GM21390 (cell line): ENCODE results near the gene LRRC25.
"Not testable (repeated sequence)": the region's sequence is repeated elsewhere in the genome, so short reads cannot be mapped to it uniquely, and the experiment has no call there.

Source experiments
- ATAC-seq: cut with Tn5 transposase; IDR thresholded peaks from one replicate; pipeline ENCODE4 v1.9.1; 2021; ENCODE audit not compliant: unreplicated experiment

The LRRC25 gene

DNA sequence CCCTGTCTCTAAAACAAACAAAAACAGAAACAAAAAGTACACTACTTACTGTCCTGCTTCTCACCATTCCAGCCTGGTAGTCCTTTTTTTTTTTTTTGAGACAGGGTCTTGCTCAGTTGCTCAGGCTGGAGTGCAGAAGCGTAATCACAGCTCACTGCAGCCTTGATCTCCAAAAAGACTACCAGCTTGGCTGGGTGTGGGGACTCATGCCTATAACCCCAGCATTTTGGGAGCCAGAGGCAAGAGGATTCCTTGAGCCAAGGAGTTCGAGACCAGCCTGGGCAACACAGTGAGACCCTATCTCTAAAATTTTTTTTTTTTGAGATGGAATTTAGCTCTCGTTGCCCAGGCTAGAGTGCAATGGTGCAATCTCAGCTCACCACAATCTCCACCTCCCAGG lies 16.6 kb downstream of the LRRC25 start:
- no peak for ATAC-seq

DNA sequence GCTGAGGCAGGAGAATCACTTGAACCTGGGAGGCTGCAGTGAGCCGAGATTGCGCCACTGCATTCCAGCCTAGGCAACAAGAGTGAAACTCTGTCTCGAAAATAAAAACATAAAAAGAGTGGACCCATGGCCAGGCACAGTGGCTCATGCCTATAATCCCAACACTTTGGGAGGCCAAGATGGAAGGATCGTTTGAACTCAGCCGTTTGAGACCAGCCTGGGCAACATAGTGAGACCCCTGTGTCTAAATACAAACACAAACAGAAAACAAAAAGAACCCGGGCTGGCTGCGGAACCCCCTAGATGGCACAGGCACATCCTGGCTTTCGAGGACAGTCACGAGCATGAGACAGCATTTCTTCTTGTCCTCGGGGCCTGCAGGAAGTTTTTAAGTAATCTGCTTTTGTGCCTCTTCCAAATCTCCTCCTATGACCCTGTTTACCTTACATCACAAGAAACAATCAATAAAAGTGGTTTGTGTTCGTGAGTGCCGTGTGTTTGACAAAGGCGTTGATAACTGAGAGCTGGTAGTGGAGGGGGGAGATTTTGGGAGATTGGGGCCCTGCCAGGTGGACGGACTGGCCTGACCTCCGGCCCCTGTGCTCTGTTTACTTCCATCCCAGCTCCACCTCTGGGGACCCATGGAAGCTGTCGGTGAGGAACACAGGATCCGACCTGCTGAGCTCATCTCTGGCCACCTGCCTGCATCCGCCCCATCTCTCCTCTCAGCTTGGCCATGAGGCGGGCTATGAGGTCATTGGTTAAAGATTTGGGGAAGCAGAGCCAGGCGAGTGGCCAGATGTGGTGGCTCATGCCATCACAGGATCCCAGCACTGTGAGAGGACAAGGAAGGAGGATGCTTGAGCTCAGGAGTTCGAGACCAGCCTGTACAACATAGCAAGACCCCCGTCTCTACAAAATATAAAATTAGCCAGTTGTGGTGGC lies 17.3 kb downstream of the LRRC25 start:
- ATAC-seq: no peak

DNA sequence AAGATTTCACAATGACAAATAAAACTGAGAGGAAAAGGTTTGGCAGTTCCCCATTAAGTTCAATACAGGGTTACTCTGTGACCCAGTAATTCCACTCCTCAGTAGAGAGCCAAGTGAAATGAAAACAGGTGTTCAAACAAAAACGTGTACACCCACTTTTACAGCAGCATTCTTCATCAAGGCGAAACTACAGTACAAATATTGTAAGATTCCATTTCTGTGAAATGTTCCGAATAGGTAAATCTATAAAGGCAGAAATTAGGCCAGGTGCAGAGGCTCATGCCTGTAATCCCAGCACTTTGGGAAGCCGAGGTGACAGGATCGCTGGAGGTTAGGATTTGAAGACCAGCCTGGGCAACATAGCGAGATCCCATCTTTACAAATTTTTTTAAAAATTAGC lies 20.4 kb downstream of the LRRC25 start:
- no peak for ATAC-seq

DNA sequence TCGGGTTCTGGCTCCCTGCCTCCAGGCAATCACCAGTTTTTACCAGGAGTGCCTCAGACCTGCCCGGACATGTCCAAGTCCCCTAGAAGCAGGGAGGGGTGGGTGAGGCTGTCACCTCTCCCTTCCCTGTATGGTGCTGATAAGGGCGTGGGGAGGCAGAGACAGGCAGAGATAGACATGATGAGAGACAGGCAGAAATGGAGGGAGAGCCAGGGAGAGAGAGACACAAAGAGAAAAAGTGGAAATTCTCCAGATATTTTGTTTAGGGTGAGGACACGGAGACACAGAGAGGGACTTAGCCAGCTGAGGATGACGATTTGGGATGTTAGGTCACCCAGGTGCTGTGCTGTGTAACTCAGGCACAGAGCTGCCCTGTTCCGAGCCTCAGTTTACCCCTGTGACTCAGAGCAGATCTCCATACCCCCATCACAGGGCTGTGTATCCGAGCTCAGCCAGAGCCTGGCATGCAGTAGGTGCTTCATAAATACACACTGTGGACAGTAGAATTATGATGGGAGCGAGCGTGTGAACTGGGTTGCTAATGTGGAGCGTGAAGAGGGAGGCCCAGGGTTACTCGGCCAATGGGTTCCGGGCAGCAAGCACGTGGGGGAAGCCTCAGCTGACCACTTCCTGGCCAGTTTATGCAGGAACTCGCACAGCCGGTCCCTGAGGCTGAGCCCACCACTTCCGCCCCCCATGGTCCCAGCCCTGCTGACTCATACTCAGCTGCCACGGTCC lies 23.4 kb downstream of the LRRC25 start:
- peak; percentile 66 for ATAC-seq

DNA sequence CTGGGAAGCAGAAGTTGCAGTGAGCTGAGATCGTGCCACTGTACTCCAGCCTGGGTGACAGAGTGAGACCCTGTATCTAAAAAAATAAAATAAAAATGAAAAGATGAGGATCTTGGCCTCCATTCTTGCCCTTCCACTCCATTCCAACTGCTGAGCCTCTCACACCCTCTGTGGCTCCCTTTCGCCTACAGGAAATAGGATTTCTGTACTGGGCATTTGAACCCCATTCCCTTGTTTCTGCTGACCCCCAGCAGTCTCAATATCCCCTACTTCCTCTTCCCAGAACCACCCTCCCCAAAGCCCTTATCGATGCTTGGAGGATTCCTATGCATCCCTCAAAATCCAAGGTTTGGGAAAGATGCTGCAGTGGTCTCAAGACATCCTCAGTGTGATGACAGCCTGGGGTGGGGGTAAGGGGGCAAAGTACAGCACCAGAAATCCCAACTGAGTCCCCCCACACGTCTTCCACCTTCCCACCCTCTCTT lies 24.0 kb downstream of the LRRC25 start:
- no peak for ATAC-seq

DNA sequence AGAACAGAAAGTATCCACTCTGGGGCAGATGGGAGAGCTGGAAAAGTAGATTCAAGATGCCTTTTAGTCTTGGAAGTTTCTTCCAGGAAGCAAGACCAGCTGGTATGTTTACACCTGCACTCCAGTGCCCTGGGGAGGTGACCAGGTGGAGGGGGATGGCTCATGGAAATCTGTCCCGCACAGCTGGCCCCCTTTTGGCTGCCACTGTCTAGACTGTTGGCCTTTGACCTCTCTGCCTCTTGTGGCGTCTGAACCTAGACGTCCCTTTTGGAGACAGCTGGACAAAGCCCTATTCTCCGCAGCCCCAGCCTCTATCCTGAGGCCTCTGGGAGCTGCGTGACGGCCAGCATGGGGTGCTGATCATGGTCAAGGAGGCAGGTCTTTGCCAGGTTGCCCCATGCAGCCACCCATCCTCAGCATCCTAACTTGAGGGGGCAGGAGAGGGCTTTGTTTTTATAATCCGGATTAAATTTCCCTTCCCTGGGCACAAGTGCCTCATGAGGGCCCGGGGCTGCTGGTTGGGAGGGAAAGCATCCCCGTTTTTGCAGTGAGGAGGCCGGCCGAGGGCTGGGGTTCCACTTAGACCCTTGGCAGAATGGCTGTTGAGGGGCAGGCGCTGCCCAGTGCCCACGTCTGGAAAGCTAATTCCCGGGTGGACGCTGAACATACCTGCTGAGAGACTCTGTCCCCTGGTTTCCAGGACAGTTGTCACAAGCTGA lies 28.8 kb downstream of the LRRC25 start:
- no peak for ATAC-seq

DNA sequence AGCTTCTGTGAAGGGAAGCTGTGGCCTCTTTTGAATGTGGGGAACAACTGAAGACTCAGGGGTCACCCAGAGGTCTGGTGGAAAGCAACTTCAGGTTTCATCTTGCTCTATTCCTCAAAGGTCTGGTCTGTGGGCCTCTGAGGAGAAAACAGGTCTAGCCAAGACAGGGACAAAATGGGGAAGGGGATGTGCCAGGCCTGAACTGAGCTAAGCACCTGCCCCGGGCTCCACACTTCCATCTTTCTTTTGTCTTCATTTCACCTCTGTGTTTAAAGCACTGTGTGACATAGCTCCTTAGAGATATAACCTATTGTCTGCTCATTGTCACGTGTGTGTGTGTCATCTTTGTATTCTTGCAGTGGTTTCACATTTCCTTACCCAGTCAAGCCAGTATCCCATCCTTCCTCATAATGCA lies 31.4 kb downstream of the LRRC25 start:
- ATAC-seq: no peak

DNA sequence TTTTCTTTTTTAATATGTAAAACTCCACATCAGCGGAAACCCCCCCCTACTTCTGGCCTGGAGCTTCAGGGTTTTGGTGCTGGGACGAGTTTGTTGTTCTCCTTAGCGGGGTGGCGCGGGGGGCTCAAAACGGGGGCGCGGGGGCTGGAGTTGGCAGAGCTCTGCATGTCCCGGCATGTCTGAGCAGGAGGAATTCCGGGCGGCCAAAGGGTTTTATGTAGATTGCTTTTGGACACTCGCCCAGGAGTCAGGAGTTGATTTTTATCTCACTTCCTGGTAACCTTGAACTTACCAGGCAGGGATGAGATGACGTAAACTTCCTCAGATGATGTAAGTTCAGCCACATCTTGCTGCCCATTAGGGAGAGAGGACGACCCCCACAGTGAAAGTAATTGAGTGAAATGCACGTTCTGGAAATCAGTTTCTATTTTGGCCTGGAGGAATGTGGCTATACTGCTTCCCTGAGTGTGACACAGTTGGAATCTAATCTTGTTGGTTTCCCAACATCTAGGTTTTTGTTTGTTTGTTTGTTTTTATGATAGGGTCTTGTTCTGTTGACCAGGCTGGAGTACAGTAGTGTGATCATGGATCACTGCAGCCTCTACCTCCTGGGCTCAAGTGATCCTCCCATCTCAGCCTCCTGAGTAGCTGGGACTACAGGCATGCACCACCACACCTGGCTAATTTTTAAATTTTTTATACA lies 32.4 kb downstream of the LRRC25 start:
- ATAC-seq: no peak

DNA sequence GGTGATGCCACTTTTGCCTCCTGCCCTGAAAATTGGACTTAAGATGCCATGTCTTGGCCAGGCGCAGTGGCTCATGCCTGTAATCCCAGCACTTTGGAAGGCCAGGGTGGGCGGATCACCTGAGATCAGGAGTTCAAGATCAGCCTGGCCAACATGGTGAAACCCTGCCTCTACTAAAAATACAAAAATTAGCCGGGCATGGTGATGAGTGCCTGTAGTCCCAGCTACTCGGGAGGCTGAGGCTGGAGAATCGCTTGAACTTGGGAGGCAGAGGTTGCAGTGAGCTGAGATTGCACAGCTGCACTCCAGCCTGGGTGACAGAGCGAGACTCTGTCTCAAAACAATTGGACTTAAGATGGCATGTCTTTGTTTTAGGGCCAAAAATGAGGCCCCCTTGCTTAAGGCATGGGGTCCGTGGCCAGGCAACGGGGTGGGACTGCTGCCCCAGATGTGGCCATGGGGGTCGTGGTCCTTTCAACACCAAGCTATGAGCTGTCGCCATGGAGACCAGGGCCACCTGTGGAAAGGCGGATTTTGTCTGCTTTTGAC lies 33.1 kb downstream of the LRRC25 start:
- not testable (repeated sequence) for ATAC-seq

DNA sequence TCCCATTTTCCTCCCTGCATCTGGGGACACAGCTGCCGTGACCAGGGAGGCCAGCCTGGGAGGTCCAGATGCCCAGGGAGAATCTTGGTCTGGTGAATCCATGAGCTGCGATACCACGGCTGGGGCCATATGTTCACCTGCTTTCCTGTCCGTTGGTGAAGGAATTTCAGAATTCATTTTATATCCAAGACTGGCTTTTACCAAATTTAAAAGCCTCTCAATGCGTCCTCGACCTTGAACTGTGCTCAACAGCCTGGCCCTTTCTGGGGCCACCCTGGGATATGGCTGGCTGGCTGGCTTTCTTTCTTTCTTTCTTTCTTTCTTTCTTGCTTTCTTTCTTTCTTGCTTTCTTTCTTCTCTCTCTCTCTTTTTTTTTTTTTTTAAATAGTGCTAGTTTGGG lies 33.6 kb downstream of the LRRC25 start:
- ATAC-seq: no peak

DNA sequence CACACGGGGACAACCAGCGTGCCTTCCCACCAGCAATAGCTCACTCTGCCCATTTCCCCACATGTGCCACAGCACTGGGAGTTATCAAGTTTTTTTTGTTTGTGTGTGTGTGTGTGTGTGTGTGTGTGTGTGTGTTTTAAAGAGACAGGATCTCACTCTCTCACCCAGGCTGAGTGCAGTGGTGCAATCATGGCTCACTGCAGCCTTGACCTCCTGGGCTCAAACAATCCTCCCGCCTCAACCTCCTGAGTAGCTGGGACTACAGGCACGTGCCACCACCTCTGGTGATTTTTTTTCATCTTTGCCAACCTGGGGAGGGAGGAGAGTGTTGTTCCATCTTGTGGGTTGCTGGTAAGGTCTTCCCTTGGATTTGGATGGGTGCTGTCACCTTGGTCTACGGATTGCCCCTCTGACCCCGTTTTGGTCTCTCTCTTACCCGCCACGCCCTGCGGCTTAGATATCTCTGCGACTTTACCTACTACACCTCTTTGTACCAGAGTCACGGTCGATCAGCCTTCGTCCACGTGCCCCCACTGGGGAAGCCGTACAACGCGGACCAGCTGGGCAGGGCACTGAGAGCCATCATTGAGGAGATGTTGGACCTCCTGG lies 34.4 kb downstream of the LRRC25 start:
- no peak for ATAC-seq

DNA sequence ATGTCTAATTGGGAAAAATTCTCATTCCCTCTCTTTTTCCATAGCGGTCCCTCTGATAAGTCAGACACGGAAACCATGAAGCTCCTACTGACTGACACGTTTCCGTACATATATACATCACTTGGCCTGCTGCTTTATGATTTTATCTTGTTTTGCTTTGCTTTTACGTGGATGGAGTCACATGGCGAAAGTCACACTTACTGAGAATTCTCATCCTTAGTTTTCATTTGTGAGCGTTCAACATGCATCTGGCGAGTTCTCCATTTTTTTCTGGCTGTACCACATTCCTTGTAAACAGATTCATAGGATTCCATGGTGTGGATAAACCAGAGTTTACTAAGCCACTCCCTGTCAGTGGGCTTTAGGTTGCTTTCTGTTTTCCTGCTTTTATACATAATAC lies 35.8 kb downstream of the LRRC25 start:
- ATAC-seq: no peak

DNA sequence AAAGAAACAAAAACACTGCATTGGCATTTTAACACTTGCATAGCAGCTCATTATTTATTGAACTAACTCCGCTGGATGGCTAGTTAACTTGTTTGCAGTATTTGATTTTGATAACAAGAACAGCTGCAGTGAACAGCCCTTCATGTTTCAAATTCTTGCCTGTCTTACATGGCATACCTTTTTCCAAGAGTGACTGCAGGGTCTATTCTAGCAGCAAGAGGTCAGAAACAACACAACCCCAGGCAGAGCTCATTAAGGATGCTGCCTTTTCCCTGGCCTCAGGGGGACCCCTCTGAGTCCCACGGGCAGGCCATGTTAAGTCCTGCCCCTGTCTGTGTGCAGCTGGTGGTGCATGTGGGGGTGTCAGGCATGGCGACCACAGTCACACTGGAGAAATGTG lies 40.4 kb downstream of the LRRC25 start:
- no peak for ATAC-seq

DNA sequence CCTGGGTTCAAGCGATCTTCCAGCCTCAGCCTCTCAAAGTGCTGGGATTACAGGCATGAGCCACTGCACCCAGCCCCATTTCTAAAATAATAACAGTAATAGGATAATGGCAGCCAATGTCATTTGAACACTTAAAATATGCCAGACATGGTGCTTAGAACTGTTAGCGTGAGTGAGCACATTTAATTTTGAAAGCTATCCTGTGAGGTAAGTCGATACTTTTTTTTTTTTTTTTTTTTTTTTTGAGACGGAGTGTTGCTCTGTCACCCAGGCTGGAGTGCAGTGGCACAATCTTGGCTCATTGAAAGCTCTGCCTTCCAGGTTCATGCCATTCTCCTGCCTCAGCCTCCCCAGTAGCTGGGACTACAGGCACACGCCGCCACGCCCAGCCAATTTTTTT lies 42.7 kb downstream of the LRRC25 start:
- not testable (repeated sequence) for ATAC-seq

DNA sequence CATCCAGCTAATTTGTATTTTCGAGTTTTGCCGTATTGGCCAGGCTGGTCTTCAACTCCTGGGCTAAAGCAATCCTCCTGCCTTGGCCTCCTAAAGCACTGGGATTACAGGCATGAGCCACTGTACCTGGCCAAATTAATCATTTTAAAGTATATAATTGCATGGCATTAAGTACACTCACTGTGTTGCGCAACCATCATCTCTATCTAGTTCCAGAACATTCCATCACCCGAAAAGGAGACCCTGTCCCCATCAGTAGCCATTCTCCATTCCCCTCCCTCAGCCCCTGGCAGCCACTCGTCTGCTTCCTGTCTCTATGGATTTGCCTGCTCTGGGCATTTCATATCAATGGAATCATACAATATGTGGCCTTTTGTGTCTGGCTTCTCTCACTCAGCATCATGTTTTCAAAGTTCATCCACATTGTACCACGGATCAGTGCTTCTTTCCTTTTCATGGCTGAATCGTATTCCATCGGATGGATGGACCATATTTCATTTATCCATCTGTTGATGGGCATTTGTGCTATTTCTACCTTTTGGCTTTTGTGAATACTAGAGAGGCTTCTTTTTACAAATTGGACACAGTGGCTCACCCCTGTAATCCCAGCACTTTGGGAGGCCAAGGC lies 43.9 kb downstream of the LRRC25 start:
- ATAC-seq: no peak

DNA sequence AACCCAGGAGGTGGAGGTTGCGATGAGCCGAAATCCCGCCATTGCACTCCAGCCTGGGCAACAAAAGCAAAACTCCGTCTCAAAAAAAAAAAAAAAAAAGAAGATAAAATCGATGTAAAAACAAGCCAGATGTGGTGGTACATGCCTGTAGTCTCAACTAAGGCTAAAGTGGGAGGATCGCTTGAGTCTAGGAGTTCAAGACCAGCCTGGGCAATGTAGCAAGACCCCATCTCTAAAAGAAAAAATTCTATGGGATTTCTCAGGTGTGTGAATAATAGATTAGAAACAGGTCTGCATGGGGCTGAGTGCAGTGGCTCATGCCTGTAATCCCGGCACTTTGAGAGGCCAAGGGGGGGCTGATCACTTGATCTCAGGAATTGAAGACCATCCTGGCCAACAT lies 45.9 kb downstream of the LRRC25 start:
- ATAC-seq: no peak

DNA sequence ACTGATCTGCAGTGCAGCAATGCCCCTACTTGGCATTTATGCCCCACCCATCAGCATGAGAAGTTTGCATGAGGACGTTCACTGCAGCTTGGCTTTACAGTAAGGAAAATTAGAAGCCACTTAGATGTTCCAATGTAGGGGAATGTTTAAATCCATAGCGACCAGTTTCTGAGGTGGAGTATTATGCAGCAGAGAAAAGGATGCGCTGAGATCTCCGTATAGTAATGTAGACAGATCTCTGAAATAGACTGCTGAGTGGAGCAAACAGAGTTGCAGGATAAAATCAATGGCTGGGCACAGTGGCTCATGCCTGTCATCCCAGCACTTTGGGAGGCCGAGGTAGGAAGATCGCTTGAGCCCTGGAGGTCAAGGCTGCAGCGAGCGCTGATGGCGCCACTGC lies 46.9 kb downstream of the LRRC25 start:
- no peak for ATAC-seq

DNA sequence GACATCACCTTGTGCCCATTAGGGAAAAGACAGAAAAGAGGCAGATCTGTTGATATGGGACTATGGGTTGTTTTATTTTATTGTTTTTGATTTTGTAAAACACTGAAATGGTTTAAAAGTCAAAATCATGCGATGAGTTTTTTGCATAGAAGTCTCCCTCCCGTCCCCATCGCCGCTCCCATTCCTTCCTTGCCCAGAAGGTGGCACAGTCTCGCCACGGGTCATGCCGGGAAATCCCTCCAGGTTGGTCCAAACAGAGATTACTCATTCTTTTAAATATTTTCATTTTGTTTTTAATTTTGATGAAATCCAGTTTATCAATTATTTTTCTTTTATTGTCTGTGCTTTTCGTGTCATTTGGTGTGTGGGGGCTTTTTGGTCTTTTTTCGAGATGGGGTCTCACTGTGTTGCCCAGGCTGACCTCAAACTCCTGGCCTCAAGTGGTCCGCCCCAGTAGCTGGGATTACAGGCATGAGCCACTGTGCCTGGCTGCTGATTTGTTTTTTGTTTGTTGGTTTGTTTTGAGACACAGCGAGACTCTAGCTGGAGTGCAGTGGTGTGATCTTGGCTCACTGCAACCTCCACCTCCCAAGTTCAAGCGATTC lies 47.8 kb downstream of the LRRC25 start:
- ATAC-seq: no peak

DNA sequence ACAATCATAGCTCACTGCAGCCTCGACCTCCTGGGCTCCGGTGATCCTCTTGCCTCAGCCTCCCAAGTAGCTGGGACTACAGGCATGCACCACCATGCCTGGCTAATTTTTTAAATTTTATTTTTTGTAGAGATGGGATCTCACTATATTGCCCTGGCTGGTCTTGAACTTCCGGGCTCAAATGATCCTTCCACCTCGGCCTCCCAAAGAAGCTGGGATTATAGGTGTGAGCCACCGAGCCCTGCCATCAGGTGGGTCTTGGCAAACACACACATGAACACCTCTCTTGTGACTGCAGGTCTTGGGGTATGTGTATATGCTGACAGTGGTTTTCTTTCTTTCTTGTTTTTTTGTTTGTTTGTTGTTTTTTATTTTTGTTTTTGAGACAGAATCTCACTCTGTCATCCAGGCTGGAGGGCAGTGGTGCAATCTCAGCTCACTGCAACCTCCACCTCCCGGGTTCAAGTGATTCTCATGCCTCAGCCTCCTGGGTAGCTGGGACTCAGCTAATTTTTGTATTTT lies 48.5 kb downstream of the LRRC25 start:
- ATAC-seq: not testable (repeated sequence)
